ENCODE measurements around the gene WIPF1.

DNA sequence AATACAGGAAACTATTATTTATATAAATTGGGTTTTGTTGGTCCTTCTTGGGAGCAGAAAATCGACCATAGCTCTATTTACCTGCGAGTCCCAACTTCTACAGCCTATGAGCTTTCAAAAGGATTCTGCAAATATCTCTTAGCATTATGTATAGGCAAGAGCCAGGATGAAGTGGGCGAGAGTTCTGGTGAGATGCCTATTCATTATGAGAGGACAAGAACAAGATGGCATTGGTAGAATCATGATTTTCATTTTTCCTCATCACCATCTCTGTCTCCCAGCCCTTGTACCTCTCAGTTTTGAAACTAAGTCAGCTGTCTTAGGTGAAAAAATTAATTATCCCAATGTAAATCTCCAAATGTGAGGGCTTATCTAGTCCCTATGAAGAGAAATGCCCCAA is 25.0 kb downstream of the WIPF1 start:
- TF ChIP-seq CTCF (IDR thresholded peaks at IDR 0.05) (no peak), POLR2A (IDR thresholded peaks at IDR 0.05) (no peak)

All from esophagus squamous epithelium (tissue), 4 donors.